Hippocampal formation (tissue), 2 donors: ENCODE data around the gene EP400.
A peak's percentile ranks its signal among the peaks of the same experiment; 100 is the strongest.
"Not testable (repeated sequence)": the region's sequence is repeated elsewhere in the genome, so short reads cannot be mapped to it uniquely, and the experiment has no call there.

Experiments
- DNase-seq, 2 donors: peaks; one replicate each; lab custom pipeline; 2025; lab: John Stamatoyannopoulos, UW

Gene EP400

GRCh38 chr12:131928080-131928710 lies 21.5 kb upstream of the EP400 start:
- no peak for DNase-seq

GRCh38 chr12:131928711-131929580 lies 20.8 kb upstream of the EP400 start, which contains the start of gene PUS1:
Gene PUS1, plus strand, starts transcription at chr12:131929276. Its CDS starts 447 bp downstream, at chr12:131929723.
- peak; percentile 86 to 88 for DNase-seq

GRCh38 chr12:131929581-131930456 lies 19.9 kb upstream of the EP400 start:
- no peak for DNase-seq

- DNase-seq = no peak
Measured at GRCh38 chr12:131930510-131930909, 19.2 kb upstream of the EP400 start.

GRCh38 chr12:131933387-131933786 lies 16.4 kb upstream of the EP400 start:
- DNase-seq = no peak

- DNase-seq = no peak
Measured at GRCh38 chr12:131934535-131934934, 15.2 kb upstream of the EP400 start.

- DNase-seq = no peak
Measured at GRCh38 chr12:131938082-131938481, 11.7 kb upstream of the EP400 start.

GRCh38 chr12:131939007-131939406 lies 10.7 kb upstream of the EP400 start:
- DNase-seq = no peak

GRCh38 chr12:131940141-131940547 lies 9.6 kb upstream of the EP400 start:
- DNase-seq = peak in 1 of 2 donors; percentile 36

- no peak for DNase-seq
Measured at GRCh38 chr12:131941116-131941986, 8.4 kb upstream of the EP400 start.

- no peak for DNase-seq
Measured at GRCh38 chr12:131941987-131942341, 7.8 kb upstream of the EP400 start.

GRCh38 chr12:131942671-131943070 lies 7.1 kb upstream of the EP400 start:
- DNase-seq = no peak

GRCh38 chr12:131943389-131943788 lies 6.4 kb upstream of the EP400 start:
- DNase-seq = no peak

GRCh38 chr12:131943876-131944275 lies 5.9 kb upstream of the EP400 start:
- DNase-seq = no peak

GRCh38 chr12:131944601-131945251 lies 5.0 kb upstream of the EP400 start:
- DNase-seq = no peak

GRCh38 chr12:131946757-131947156 lies 3.0 kb upstream of the EP400 start:
- no peak for DNase-seq

- DNase-seq = no peak
Measured at GRCh38 chr12:131947482-131948027, 2.2 kb upstream of the EP400 start.

- DNase-seq = no peak
Measured at GRCh38 chr12:131948166-131948712, 1.5 kb upstream of the EP400 start.

GRCh38 chr12:131948713-131949430 lies 870 bp upstream of the EP400 start:
- not testable (repeated sequence) for DNase-seq
